ENCODE results near the gene TTC8.
"Not testable (repeated sequence)": the region's sequence is repeated elsewhere in the genome, so short reads cannot be mapped to it uniquely, and the experiment has no call there.

TTC8 gene

DNA sequence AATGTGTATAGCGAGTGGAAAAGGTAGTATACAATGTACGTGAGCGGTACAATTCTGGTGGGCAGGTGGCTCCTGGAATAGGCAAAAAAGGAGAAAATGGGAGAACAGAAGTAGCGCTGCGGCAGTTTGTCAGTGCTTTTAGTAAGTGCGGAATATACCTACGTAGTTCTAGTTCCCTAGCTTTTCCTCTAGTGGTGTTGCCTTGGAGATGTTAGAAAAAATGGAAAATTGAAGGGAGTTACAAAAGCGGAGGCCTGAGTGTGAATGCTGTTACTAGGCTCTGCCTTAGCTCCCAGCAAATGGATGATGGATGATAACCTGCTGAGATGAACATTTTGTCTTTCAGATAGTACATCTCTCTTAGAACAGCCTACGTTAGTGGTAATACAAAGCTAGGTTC, 1.1 kb downstream of the TTC8 start:
- DNase-seq = no peak

DNA sequence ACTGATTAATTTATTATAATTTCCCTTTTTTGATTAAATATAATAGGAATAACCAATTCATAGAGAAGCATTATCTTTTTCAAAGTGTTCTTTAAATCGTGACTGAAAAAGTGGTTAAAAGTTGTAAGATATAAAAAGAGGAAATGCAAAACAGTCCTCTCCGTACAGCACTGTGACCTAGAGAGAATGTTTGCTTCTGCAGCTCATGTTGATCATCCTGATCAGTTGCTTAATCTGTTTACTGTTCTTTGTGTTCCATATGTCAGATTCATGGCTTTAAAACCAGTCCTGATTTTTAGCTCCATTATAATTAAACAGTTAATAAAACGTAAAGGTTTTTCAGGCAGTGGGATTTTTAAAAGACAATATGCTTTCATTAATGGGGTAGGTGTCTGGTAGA, 4.7 kb downstream of the TTC8 start:
- no peak for DNase-seq

GRCh38 chr14:88829685-88830302, 5.3 kb downstream of the TTC8 start:
- no peak for DNase-seq

DNA sequence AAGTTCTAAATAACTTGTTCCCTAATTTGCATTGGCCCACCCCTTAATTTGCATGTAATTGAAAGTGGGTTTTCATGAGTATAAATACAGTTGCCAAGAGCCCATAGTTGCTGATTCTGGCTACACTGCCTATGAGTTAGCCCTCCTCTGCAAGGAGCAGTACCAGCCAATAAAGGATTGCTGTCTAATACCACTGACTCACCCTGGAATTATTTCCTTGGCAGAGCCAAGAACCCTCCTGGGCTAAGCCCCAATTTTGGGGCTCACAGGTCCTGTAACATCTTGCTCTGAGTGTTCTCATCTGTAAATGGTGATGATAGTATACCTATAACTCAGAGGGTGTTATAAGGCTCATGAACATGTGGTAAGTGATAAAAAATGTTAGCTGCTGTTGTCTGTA, 6.8 kb downstream of the TTC8 start:
- no peak for DNase-seq

- no peak for DNase-seq
These were observed 10.5 kb downstream of the TTC8 start for GRCh38 chr14:88834883-88835431.

- DNase-seq = no peak
These were observed 11.2 kb downstream of the TTC8 start for GRCh38 chr14:88835661-88836060.

DNA sequence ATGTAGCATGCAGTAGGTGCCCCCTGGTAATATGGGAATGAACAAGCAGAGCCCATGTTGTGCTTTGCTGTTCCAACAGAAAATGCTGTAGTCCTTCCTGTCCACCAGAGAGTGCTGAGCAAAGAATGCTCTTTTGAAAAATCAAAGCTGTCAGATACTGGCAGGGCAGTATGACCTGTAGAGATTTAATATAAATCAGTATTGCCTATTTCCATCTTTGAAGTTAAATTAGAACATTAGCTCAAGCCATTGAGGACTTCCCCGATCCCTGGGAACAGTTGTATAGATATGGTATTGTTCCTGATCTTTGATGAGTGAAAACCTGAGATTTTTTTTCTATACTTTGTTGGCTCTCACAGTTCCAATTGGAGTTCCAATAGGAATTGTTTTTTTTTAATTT, 13.0 kb downstream of the TTC8 start:
- DNase-seq = no peak

DNA sequence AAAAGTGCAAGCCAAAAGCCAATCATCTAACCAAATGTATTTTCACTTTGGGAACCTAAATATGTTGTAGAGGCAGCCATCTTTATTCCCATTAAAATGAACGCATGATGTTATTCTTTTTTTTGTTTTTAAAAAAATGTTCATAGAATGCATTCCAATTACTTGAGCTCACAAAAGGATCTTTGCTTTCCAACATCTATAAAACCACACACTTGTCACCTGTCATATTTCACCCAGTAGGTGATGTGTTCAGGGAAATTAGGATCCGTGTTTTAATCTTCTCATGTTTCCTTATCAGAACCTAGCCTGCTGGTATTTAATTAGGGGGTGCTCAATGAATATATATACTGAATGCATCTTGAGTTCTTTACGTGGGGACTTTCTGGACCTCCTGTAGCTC, 13.6 kb downstream of the TTC8 start:
- DNase-seq = no peak

DNA sequence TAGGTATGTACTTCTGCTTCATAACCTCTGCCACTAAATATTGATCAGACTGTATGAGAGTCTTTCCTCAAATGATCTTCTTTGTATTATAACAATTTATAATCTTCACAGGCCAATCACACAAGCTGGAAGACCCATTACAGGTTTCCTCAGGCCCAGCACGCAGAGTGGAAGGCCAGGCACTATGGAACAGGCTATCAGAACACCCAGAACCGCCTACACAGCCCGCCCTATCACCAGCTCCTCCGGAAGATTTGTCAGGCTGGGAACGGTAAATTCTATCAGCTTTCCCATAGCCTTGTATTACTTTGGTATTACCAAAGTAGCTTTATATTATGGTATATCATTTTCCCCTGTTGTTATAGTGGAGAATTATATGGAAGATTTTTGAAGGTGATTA, 16.5 kb downstream of the TTC8 start:
- no peak for DNase-seq

DNA sequence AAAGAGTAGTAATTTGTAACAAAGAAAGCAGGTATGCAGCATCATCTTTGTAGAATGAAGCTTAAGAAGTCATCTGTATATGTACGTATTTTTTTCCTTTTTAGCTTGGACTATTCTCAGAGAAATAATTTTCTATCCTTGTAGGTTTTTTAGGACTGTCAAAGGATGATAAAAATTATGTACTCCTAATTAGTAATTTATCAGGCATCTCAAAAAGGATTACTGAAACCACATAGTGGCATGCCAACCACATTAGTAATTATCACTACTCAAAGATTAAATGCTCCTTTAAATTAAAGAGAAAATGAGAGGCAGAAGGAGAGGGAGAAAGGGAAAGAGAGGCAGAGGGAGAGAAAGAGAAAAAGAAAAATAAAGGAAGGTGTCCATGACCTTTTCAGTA, 17.3 kb downstream of the TTC8 start:
- no peak for DNase-seq

DNA sequence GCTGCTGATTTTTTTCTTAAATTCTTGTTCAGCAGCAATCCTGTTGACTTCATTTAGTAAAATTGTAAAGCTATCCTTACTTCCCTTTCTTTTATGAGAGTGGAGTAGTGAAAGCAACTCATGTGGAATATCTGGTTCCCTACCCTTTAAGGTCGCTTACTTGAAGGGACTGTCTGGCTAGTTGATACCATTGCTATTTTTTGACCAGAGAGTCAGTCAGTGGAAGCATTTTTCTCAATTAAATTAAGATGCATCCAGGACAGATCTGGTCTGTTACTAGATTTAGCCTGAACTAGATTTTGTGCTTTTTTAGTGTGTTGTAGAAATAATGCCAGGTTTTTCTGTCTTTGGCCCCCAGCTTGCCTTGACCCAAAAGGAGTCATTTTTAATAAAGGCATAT, 18.0 kb downstream of the TTC8 start:
- DNase-seq = no peak

- no peak for DNase-seq
These were observed 20.6 kb downstream of the TTC8 start for GRCh38 chr14:88844980-88845491.

GRCh38 chr14:88848571-88848970, 24.1 kb downstream of the TTC8 start:
- no peak for DNase-seq

DNA sequence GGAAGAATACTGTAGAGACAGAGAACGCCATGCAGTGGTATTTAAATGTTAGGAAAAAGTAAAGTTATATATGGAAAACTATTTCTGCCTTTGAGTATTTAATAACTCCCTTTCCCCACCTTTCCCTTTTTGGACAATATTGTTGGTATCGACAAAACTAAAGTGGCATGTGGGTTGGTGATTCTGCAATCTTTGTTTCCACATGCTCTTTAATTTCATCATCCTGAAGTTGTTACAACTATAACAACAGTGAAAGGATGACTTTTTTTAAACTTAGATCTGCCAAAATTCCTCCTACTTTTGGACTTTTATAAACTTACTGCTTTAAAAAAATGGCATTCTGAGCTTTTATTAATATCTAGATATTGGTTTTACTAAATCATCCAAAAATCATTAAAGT, 25.3 kb downstream of the TTC8 start:
- DNase-seq = no peak

DNA sequence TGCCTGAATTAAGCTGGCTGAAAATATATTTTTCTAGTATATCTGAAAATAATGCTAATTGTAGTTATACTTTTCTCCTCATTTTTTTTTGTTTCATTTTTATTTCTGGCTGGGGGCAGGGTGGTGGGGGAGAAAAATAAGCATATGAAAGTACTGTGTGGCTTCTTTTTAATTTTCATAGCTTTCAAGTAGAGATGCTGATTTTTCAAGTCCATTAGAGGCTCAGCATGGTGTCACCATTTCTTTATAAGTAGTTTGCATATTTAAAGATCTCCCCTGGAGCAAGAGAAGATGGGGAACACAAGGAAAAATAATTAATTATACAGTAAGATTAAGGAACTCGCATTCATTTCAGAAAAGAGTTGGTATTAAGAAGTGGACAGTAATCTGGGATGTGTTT, 27.1 kb downstream of the TTC8 start:
- DNase-seq = no peak

- DNase-seq = no peak
These were observed 28.2 kb downstream of the TTC8 start for GRCh38 chr14:88852632-88853031.

DNA sequence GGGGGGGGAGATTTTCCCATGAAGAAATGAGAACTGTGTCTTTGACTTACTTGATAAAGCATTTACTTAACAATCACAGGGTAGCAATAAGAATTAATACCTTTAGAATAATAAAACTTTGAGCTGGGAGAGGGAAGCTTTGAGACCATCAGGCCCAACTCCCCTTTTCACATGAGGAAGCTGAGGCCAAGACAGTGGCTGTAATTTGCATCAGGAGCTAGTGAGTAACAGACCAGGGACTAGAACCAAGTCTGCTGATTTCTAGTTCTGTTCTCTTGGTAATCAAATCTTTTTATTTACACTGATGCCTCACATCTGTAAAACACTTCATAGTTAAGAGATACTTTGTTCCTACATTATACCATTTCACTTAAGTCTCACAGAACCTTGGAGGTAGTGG, 28.7 kb downstream of the TTC8 start:
- DNase-seq = no peak

- DNase-seq = no peak
These were observed 32.4 kb downstream of the TTC8 start for GRCh38 chr14:88856786-88857366.

DNA sequence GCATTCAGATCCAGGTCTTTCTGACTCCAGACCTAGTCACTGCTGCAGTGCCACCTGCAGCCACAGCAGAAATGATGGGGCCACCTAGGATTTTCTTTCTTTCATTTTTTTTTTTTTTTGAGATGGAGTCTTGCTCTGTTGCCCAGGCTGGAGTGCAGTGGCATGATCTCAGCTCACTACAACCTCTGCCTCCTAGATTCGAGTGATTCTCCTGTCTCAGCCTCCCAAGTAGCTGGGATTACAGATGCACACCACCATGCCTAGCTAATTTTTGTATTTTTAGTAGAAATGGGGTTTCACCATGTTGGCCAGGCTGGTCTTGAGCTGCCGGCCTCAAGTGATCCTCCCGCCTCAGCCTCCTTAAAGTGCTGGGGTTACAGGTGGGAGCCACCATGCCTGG, 33.4 kb downstream of the TTC8 start:
- DNase-seq = not testable (repeated sequence)

DNA sequence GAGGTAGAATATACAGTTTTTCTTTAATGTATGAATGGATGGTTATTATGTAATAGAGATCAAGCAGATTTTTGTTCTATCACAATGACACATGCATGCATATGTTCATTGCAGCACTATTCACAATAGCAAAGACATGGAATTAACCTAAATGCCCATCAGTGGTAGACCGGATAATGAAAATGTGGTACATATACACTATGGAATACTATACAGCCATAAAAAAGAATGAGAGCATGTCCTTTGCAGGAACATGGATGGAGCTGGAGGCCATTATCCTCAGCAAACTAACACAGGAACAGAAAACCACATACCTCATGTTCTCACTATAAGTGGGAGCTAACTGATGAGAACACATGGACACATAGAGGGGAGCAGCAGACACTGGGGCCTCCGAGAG, 34.7 kb downstream of the TTC8 start:
- DNase-seq = not testable (repeated sequence)

DNA sequence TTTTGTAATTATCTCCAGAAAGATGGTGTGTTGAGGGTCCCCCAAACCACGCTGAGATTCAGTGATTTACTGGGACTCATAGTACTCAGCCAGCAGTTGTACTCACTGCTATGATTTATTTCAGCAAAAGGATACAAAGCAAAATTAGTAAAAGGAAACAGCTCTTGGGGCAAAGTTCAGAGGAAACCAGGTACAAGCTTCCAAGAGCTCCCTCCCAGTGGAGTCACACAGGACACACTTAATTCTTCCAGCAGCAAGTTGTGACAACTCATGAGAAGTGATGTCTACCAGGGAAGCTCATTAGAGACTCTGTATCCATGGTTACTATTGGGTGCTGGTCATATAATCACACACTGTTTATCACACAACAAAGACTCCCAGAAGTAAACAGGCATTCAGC, 38.7 kb downstream of the TTC8 start:
- no peak for DNase-seq

GRCh38 chr14:88864198-88864597, 39.7 kb downstream of the TTC8 start:
- DNase-seq = no peak

DNA sequence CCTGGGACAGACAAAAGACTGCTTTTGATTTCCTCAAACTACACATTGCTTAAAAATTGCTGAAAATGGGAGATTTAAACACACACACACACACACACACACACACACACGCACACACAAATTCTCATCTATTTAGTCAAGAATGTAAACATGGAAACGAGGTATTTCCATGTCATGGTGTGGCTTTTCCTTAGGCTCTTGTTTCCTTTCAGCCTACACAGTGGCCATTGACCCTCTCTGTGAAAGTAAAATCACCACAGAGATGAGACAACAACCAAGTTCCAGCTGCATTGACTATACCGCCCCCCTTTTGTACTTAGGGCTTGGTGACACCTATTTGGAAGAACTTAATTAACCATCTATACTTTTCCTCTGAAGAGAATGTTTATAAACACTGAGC, 41.9 kb downstream of the TTC8 start:
- no peak for DNase-seq

DNA sequence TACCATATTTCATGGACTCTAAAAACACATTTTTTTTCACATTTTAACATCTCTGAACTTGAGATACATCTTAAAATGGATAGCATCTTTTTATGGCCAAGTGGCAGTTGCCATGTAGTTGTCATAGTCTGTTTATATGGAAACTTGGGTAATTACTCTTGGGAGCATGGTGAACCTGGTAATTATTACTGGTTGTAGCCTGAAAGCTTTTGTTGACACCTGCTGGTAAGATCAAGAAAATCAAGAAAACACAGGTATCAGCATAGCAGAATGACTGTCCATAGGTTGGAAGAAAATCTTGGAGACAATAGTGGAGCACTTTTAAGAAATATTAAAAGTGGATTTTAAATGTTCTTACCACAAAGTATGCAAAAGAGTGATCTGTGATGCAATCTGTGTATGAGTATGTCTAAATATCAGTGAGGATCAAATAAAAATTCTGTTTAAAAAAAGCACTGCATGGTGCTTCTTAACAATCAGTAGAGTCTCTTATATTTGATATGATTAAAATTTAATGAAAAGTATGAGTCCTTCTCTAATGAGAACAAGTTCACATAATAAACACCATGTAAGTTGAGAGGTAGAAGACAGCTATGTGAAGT, 44.2 kb downstream of the TTC8 start:
- no peak for DNase-seq

All from stimulated activated CD4-positive, alpha-beta T cell treated with anti-CD3 and anti-CD28 coated beads, Interleukin-4, amount 100 ng/mL, for 4 hours (primary cell).